ENCODE measurements around the gene MPC2. TPM values are rescaled to one million over a fixed set of nuclear protein-coding genes. Genes with fewer than 3 reads are reported as not detected.
"Not testable (repeated sequence)": the region's sequence is repeated elsewhere in the genome, so short reads cannot be mapped to it uniquely, and the experiment has no call there.

The MPC2 gene
- total RNA-seq, 2 donors from 2014 or later, result 61.5 to 62.2 TPM

DNA sequence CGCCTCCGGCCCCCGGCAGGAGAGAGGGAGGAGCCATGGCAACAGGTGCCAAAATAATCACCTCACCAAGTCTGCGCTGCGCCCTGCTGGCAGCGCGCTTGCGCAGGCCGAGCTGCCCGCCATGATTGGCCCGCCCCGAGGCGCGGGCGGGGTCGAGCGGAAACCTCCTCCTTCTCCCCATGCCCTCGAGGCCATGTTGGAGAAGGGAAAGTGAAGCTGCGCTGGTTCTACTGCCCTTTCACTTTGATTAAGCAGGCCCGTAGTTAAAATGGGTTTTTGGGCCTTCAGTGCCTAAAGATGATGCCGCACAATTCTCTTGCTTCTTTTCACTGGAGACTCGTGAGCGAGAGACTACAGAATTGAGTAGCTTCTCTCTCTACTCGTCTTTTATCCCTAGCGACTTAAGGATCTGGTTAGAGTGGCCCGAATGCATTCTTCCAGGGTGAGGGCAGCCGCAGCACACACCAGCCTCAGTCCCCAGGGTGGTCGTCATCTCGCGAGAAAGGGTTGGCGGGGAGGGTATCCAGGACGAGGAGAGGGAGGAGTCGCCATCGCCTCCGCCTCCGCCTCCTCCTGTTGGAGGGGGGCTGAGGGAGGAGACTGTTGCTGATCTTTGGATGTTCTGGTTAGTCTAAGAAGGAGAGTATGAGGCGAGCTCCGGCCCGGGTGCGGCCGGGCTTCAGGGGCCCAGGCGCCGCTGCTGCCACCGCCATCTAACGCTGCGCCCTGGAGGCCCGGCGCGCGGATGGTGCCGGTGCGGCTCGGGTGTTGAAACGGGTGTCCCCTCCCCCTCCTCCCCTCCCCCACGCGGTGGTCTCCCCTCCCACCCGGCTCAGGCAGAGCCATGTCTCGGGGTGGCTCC lies 573 bp downstream of the MPC2 start, which contains the start of gene DCAF6:
Gene DCAF6, plus strand, starts transcription at position 616 of the 862 bp plus-strand sequence. Its CDS starts 229 bp downstream, at position 845.
- peak; percentile 98 for DNase-seq (ENCODE audit: low spot score)
- intact Hi-C loops (cut with DNase I), result no loop called here

DNA sequence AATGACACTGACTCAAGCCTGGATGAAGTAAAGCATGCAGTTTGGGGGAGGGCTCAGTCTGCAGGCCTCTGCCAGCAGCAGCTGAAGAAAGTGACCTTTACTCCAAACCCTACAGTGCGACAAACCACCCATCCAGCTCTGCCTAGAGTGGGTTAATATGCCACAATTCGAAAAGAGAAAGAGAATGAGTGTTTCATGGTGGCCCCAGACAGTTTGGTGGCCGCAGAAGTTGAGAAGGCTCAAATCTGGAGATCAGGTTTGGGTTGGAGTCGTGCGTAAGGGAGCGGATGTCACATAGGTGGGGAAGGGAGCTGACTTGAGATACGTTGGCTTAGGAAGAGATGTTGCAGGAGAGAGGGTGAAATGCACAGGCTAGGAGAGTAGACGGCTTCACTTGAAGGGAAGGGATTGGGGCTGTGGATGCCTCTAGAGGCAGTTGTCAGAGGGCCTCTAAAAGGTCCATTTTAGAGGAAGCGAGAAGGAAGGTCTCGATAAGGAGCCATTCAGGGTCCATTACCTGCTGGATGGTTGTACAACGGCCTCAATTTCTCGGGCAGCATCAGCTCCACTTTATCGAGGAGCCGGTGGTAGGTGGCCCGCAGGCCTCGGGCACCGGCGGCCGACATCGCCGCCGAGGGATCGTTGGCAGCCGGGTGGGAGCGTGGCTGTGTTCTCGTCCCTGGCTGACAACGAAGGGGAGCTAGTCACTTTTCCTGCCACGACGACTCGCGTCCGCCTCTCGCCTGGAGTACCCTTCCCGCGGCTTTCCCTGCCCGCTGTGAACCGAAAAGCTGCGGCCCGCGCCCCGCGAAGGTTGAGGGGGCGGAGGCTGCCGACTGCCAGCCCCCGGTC lies 1.4 kb downstream of the MPC2 start:
- intact Hi-C loops (cut with DNase I), result no loop called here
- DNase-seq (ENCODE audit: low spot score), result no peak

- intact Hi-C loops (cut with DNase I), result loop anchor here in 1 of 2 donors (5.0 kb wide), 1 partner anchor 87 kb away; no protein-coding TSS in a partner anchor
Measured at GRCh38 chr1:167934426-167935215, 2.3 kb downstream of the MPC2 start.

DNA sequence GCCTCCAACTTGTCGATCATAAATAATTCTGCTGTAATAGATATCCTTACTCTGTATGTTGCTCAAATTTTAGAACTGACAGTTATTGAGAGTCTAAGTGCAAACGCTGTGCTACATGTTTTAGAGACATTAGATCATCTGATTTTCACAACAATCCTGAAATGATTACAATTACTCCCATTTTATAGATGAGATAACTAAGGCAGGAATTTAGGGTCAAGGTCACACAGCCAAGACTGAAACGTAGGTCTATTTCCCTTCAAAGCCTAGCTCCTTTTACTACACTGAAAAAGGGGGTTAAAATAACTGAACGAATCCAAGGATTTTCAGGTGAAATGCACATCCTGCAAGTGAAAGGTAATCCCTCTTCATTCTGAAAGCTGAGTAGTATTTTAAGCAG lies 3.1 kb downstream of the MPC2 start:
- no peak for DNase-seq (ENCODE audit: low spot score)
- intact Hi-C loops (cut with DNase I), result loop anchor here in 1 of 2 donors (5.0 kb wide), 1 partner anchor 86 kb away; no protein-coding TSS in a partner anchor

More at GRCh38 chr1:167934426-167935215, 2.3 kb downstream of the MPC2 start:
- no peak for DNase-seq (ENCODE audit: low spot score)

DNA sequence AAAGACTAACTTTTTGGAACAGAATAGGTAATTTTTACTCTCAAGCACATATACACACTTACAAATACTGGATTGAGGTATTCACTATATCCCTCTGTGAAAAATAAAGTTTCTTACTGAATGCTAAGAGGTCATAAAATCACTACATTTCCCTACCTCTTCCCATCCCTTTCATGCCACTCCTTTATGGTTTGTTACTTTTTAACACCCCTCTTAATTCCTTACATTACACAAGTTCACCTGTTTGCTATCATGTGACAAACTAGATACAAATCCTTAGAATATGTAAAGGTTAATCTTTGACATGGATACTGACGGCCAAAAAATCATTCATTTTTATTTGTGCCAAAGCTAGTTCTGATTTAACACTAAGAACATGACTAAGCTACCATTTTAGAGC lies 7.1 kb downstream of the MPC2 start:
- DNase-seq (ENCODE audit: low spot score), result no peak
- intact Hi-C loops (cut with DNase I), result loop anchor here in 1 of 2 donors (5.0 kb wide), 1 partner anchor 82 kb away; no protein-coding TSS in a partner anchor

GRCh38 chr1:167928919-167929318 lies 8.0 kb downstream of the MPC2 start:
- intact Hi-C loops (cut with DNase I); DNase-seq (ENCODE audit: low spot score): not testable (repeated sequence)

DNA sequence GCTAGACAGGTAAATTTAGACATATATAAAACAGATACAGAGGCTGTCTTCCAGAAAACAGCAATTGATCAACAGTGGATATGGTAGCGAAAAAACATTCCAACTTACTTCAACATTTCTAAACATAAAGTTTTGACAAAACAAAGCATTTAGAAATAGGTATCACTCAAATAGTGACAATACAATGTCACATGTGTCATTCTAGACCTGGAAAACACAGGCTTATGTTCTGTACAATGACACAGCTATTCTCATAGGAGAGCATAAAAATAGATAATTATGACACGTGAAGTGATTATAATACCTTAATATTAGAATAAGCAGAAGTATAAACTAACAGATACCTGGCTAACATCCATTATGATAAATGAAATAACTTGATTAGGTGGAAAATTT lies 8.4 kb downstream of the MPC2 start:
- no peak for DNase-seq (ENCODE audit: low spot score)
- intact Hi-C loops (cut with DNase I), result no loop called here

GRCh38 chr1:167927046-167927754 lies 9.7 kb downstream of the MPC2 start:
- intact Hi-C loops (cut with DNase I), result loop anchor here in 1 of 2 donors (2.0 kb wide), 1 partner anchor 106 kb away; no protein-coding TSS in a partner anchor

DNA sequence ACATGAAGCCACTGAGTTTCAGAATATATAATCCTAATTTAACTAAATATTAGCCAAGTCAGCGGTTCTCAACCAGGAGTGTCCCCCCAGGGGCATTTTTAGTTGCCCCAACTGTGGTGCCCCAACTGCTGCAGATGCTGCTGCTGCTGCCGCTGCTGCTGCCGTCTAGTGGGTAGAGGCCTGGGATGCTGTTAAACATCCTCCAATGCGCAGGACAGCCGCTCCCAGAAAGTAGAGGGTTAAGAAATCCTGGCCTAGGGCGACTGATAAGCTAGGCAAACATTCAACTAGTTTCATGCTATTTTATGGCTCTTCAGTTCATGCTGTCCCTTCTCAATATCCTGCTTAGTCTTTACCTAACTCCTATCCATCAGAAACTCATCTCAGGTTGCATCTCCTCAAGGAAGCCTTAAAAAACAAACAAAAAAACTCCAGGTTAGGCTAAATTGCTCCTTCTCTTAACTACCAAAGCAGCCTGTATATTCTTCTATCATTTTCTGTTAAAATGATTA lies 10.3 kb downstream of the MPC2 start:
- intact Hi-C loops (cut with DNase I), result loop anchor here in 1 of 2 donors (2.0 kb wide), 1 partner anchor 106 kb away; no protein-coding TSS in a partner anchor
- no peak for DNase-seq (ENCODE audit: low spot score)

More at GRCh38 chr1:167927046-167927754, 9.7 kb downstream of the MPC2 start:
- DNase-seq (ENCODE audit: low spot score), result no peak

DNA sequence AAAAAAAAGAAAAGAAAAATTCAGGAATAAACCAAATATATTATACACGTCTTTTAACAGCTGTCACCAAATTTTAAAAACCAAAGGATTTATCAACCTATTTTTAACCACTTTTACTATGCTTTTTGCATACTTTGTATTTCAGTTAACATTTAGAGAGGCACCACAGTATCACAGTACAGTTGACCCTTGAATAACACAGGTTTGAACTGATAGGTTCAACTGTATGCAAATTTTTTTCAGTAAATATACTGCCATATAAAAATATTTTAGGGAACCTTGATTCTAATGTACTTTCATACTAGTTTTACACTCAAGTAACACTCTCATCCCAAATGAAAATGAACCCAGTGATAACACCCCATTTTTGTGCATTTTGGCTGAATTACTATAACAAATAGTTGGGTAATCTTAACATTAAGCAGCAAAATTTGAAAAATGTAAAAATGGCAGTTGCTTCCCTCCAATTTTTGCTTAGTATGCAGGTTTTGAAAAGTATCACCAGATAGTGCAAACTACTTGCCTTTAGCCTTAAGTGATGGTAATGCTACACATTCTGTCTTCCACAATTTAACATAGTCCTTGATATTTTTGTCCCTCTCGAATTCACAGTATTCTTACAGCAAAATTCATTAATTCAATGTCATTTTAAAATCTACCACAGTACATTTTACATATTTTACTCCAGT lies 12.2 kb downstream of the MPC2 start:
- intact Hi-C loops (cut with DNase I), result no loop called here
- no peak for DNase-seq (ENCODE audit: low spot score)

DNA sequence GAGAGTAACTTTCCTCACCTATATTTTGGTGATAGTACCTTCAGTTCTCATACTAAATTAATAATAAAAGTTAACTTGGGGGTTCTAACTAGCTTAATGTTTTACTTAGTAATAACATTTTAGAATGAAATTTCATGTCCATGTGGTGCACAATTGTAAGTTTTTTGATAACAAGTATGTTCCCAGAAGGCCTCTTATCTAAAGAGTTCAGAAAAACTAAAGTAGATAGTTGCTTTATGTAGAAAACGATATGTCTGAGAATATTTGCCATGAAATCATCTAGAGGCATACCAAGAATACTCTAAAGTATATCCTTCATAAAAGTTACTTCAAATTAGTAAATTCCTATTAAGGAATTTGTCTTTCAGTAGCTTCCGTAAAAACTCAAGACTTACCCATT lies 12.8 kb downstream of the MPC2 start:
- intact Hi-C loops (cut with DNase I), result no loop called here
- no peak for DNase-seq (ENCODE audit: low spot score)

GRCh38 chr1:167923324-167924056 lies 13.4 kb downstream of the MPC2 start:
- DNase-seq (ENCODE audit: low spot score), result no peak
- intact Hi-C loops (cut with DNase I), result no loop called here

GRCh38 chr1:167922611-167923074 lies 14.2 kb downstream of the MPC2 start:
- intact Hi-C loops (cut with DNase I), result no loop called here

DNA sequence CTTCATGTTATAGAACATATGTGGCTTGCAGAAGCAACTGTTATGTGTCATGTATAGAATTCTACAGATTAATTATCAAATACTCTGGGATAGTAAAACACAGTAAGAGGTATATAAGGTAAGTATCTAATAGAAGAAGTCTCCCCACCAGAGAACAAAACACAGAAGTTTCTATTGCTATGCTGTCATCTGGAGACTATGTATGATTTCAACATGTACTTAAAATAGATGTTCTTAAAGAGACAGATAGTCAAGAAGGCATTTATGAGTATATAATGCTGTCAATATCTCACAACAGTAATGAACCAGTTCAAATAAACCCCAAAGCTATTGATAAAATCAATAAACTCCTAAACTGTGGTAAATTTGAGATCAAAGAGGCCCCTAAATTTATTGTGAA lies 14.8 kb downstream of the MPC2 start:
- no peak for DNase-seq (ENCODE audit: low spot score)
- intact Hi-C loops (cut with DNase I), result no loop called here

More at GRCh38 chr1:167922611-167923074, 14.2 kb downstream of the MPC2 start:
- no peak for DNase-seq (ENCODE audit: low spot score)

GRCh38 chr1:167916766-167917511 lies 19.9 kb downstream of the MPC2 start:
- intact Hi-C loops (cut with DNase I), result no loop called here

DNA sequence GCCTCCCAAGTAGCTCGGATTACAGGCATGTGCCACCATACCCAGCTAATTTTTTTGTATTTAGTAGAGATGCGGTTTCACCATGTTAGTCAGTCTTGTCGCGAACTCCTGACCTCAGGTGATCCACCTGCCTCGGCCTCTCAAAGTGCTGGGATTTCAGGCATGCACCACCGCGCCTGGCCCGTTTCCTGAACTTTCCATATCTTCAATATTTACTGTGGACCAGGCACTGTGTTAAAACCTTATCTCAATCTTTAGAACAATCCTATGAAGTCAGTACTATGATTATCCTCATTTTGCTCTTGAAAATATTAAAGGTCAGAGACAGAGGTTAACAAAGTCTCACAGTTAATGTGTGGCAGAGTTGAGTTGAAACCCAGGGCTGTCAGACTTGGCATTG lies 21.3 kb downstream of the MPC2 start:
- intact Hi-C loops (cut with DNase I), result no loop called here
- no peak for DNase-seq (ENCODE audit: low spot score)

More at GRCh38 chr1:167916766-167917511, 19.9 kb downstream of the MPC2 start:
- DNase-seq (ENCODE audit: low spot score), result no peak
